OCI-LY1 (cell line): Measurements from ENCODE around the gene CRK.

Experiments used
- H2AFZ ChIP-seq: fragments of 200-600 bp; sonication (generic), shearing (Covaris generic); 2 replicates; pipeline ENCODE4 v1.6.0; 2014; ENCODE audit warnings: antibody characterized with exemption, mild to moderate bottlenecking, low read length
- H3F3A ChIP-seq: fragments of 200-600 bp; sonication (generic), shearing (Covaris generic); 2 replicates; pipeline ENCODE4 v1.6.0; 2014; ENCODE audit warnings: mild to moderate bottlenecking, antibody characterized with exemption, low read length, moderate library complexity; ENCODE audit not compliant: insufficient read depth
- H3K27ac ChIP-seq: fragments of 200-600 bp; sonication (generic); 2 replicates; pipeline ENCODE4 v1.5.1; 2014; ENCODE audit warnings: low read length, mixed run types, mild to moderate bottlenecking, low read depth; ENCODE audit not compliant: poor library complexity, severe bottlenecking
- H3K27me3 ChIP-seq: fragments of 200-600 bp; sonication (generic); 2 replicates; pipeline ENCODE4 v1.6.0; 2014; ENCODE audit warnings: antibody characterized with exemption, mild to moderate bottlenecking, low read length, moderate library complexity; ENCODE audit not compliant: insufficient read depth
- H3K36me3 ChIP-seq: fragments of 200-600 bp; sonication (generic); 2 replicates; pipeline ENCODE4 v1.6.1; 2014; ENCODE audit warnings: mild to moderate bottlenecking, antibody characterized with exemption, low read length, moderate library complexity, mixed read lengths; ENCODE audit not compliant: insufficient read depth
- H3K4me1 ChIP-seq: fragments of 200-600 bp; sonication (generic); 2 replicates; pipeline ENCODE4 v1.5.1; 2014; ENCODE audit warnings: mild to moderate bottlenecking, low read length, moderate library complexity; ENCODE audit not compliant: insufficient read depth, severe bottlenecking
- H3K4me2 ChIP-seq: fragments of 200-600 bp; sonication (generic), shearing (Covaris generic); 2 replicates; pipeline ENCODE4 v1.6.1; 2014; ENCODE audit warnings: low read length
- H3K4me3 ChIP-seq: fragments of 200-600 bp; sonication (generic); 2 replicates; pipeline ENCODE4 v1.5.1; 2014; ENCODE audit warnings: low read length, low read depth, mild to moderate bottlenecking, mixed read lengths; ENCODE audit not compliant: poor library complexity, severe bottlenecking
- H3K79me2 ChIP-seq: fragments of 200-600 bp; shearing (Covaris generic); 2 replicates; pipeline ENCODE4 v1.6.1; 2016; ENCODE audit warnings: mixed run types, low read length, mixed read lengths; ENCODE audit not compliant: insufficient read depth
- H3K9ac ChIP-seq: fragments of 200-600 bp; sonication (generic), shearing (Covaris generic); 2 replicates; pipeline ENCODE4 v1.6.1; 2014; ENCODE audit warnings: mild to moderate bottlenecking, low read length, mixed read lengths
- H3K9me2 ChIP-seq: fragments of 200-600 bp; sonication (generic), shearing (Covaris generic); 2 replicates; pipeline ENCODE4 v1.6.1; 2014; ENCODE audit warnings: low read depth, mild to moderate bottlenecking, low read length, mixed read lengths
- H3K9me3 ChIP-seq: fragments of 200-600 bp; shearing (Covaris generic); 2 replicates; pipeline ENCODE4 v1.6.1; 2014; ENCODE audit warnings: low read length, mixed read lengths
- H4K20me1 ChIP-seq: fragments of 200-600 bp; sonication (generic), shearing (Covaris generic); 2 replicates; pipeline ENCODE4 v1.6.0; 2016; ENCODE audit warnings: mild to moderate bottlenecking, low read length; ENCODE audit not compliant: insufficient read depth
- EZH2 ChIP-seq: fragments of 200-600 bp; sonication (generic), shearing (Covaris generic); IDR thresholded peaks from 2 replicates; pipeline ENCODE4 v1.8.0; 2017; ENCODE audit warnings: borderline replicate concordance, mixed run types, mild to moderate bottlenecking, antibody characterized with exemption, low read length, moderate library complexity, mixed read lengths
- TF ChIP-seq, protein P1 (sequence below): fragments of 200-600 bp; sonication (generic), shearing (Covaris generic); IDR thresholded peaks from 2 replicates; pipeline ENCODE4 v1.5.1; 2017; ENCODE audit warnings: mild to moderate bottlenecking, antibody characterized with exemption, low read length, moderate library complexity, mixed read lengths

Gene CRK

GRCh38 chr17:1385861-1386260 lies 70.2 kb downstream of the CRK start:
- H4K20me1 ChIP-seq, result peaks cover 14% of the 10 kb centered on the region; the same call in 1 of the 2 replicates
- H3F3A ChIP-seq, result no peaks in the 10 kb centered on the region
- peak overlapping the region; percentile 35 for H3K27ac ChIP-seq
- H3K9ac ChIP-seq, result no peak overlapping the region
- TF ChIP-seq, protein P1, sequence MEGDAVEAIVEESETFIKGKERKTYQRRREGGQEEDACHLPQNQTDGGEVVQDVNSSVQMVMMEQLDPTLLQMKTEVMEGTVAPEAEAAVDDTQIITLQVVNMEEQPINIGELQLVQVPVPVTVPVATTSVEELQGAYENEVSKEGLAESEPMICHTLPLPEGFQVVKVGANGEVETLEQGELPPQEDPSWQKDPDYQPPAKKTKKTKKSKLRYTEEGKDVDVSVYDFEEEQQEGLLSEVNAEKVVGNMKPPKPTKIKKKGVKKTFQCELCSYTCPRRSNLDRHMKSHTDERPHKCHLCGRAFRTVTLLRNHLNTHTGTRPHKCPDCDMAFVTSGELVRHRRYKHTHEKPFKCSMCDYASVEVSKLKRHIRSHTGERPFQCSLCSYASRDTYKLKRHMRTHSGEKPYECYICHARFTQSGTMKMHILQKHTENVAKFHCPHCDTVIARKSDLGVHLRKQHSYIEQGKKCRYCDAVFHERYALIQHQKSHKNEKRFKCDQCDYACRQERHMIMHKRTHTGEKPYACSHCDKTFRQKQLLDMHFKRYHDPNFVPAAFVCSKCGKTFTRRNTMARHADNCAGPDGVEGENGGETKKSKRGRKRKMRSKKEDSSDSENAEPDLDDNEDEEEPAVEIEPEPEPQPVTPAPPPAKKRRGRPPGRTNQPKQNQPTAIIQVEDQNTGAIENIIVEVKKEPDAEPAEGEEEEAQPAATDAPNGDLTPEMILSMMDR, result no peak
- TF ChIP-seq EZH2, result no peak
- H3K4me3 ChIP-seq, result no peak overlapping the region
- H3K27me3 ChIP-seq, result no peaks in the 10 kb centered on the region
- H3K9me3 ChIP-seq, result no peaks in the 10 kb centered on the region
- H3K4me1 ChIP-seq, result peaks cover 50% of the 10 kb centered on the region
- H3K4me2 ChIP-seq, result no peak overlapping the region
- peaks cover 97% of the 10 kb centered on the region for H3K79me2 ChIP-seq
- peaks cover 34% of the 10 kb centered on the region for H3K36me3 ChIP-seq
- H3K9me2 ChIP-seq, result no peaks in the 10 kb centered on the region
- H2AFZ ChIP-seq, result no peak overlapping the region

DNA sequence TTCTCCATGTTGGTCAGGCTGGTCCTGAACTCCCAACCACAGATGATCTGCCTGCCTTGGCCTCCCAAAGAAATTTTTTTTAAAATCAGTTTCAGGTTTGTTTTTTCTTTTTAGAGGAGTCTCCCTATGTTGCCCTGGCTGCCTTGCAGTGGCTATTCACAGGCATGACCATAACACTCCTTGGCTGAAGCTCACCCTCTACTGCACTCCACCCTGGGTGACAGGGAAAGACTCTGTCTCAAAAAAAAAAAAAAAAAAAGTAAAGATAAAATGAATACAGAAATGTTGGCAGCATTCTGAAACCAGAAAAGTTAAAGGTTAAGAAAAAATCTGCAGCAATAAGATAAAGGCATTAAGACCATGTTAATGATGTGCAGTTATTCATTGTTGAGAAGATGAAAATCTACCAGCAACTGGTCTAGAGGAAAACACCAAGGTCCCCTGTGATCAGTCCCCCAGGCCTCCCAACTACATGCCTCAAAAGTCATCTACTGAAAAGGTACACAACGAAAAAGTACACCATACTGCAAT lies 71.1 kb downstream of the CRK start:
- peak overlapping the region; percentile 35 for H3K27ac ChIP-seq
- H3K9me2 ChIP-seq, result no peaks in the 10 kb centered on the region
- peaks cover 28% of the 10 kb centered on the region for H3K36me3 ChIP-seq

GRCh38 chr17:1379930-1380313 lies 76.1 kb downstream of the CRK start:
- Histone ChIP-seq H3K9me2 (no peaks in the 10 kb centered on the region), H3F3A (no peaks in the 10 kb centered on the region; the same call in 1 of the 2 replicates), H4K20me1 (peaks cover 10% of the 10 kb centered on the region; the same call in 1 of the 2 replicates), H3K4me1 (peaks cover 70% of the 10 kb centered on the region), H3K27ac (peak overlapping the region; percentile 32), H3K4me3 (no peak overlapping the region), H3K79me2 (peaks cover 98% of the 10 kb centered on the region), H3K9me3 (no peaks in the 10 kb centered on the region), H3K36me3 (peaks cover 43% of the 10 kb centered on the region), H3K9ac (no peak overlapping the region), H3K27me3 (no peaks in the 10 kb centered on the region), H2AFZ (no peak overlapping the region), H3K4me2 (peak overlapping the region; percentile 46; the same call in 1 of the 2 replicates)
- TF ChIP-seq EZH2, result no peak
- TF ChIP-seq, protein P1, result no peak

More for the DNA sequence above, 71.1 kb downstream of the CRK start:
- H3K27me3 ChIP-seq, result no peaks in the 10 kb centered on the region
- H4K20me1 ChIP-seq, result peaks cover 16% of the 10 kb centered on the region; the same call in 1 of the 2 replicates
- H3K4me3 ChIP-seq, result no peak overlapping the region
- peaks cover 97% of the 10 kb centered on the region for H3K79me2 ChIP-seq
- no peak overlapping the region for H3K4me2 ChIP-seq
- TF ChIP-seq, protein P1, result no peak
- no peak for TF ChIP-seq EZH2
- H2AFZ ChIP-seq, result no peak overlapping the region
- H3F3A ChIP-seq, result no peaks in the 10 kb centered on the region
- no peak overlapping the region for H3K9ac ChIP-seq
- peaks cover 50% of the 10 kb centered on the region for H3K4me1 ChIP-seq
- H3K9me3 ChIP-seq, result no peaks in the 10 kb centered on the region
